GM23338 (cell line): Measurements from ENCODE around the gene YIPF5. TPM values are rescaled to one million over a fixed set of nuclear protein-coding genes. Genes with fewer than 3 reads are reported as not detected.

Source experiments
- ATAC-seq: fragments of 200-7000 bp; cut with Tn5 transposase; 3 replicates; pipeline ENCODE4 v1.9.1; 2020
- DNase-seq: peaks from one replicate; pipeline ENCODE4 v3.0.0-alpha.2; 2015; ENCODE audit warnings: low spot score
- H2AFZ ChIP-seq: fragments of 200-600 bp; sonication (generic); 2 replicates; pipeline ENCODE4 v1.8.0; 2016; ENCODE audit warnings: antibody characterized with exemption, mild to moderate bottlenecking, moderate library complexity
- H3F3A ChIP-seq: fragments of 200-600 bp; sonication (generic); replicated peaks from 2 replicates; pipeline ENCODE4 v1.8.0; 2017; ENCODE audit warnings: antibody characterized with exemption, mixed run types, low read depth
- H3K27ac ChIP-seq: fragments of 200-600 bp; sonication (generic); 2 replicates; pipeline ENCODE4 v1.6.1; 2016; ENCODE audit warnings: low read depth
- H3K27me3 ChIP-seq: fragments of 200-600 bp; sonication (generic); 2 replicates; pipeline ENCODE4 v1.8.0; 2016; ENCODE audit warnings: mild to moderate bottlenecking, mixed run types, moderate library complexity; ENCODE audit not compliant: insufficient read depth
- H3K36me3 ChIP-seq: fragments of 200-600 bp; sonication (generic); 2 replicates; pipeline ENCODE4 v1.8.0; 2016; ENCODE audit warnings: mild to moderate bottlenecking; ENCODE audit not compliant: insufficient read depth
- H3K4me1 ChIP-seq: fragments of 200-600 bp; sonication (generic); 2 replicates; pipeline ENCODE4 v1.8.0; 2016; ENCODE audit warnings: mild to moderate bottlenecking, moderate library complexity; ENCODE audit not compliant: insufficient read depth
- H3K4me2 ChIP-seq: fragments of 200-600 bp; sonication (generic); 2 replicates; pipeline ENCODE4 v1.7.1; 2017; ENCODE audit warnings: mixed run types
- H3K4me3 ChIP-seq: fragments of 200-600 bp; sonication (generic); 2 replicates; pipeline ENCODE4 v1.6.1; 2016; ENCODE audit warnings: mixed run types
- H3K79me2 ChIP-seq: fragments of 200-600 bp; sonication (generic); replicated peaks from 2 replicates; pipeline ENCODE4 v1.8.0; 2017; ENCODE audit warnings: mild to moderate bottlenecking; ENCODE audit not compliant: insufficient read depth
- H3K9me2 ChIP-seq: fragments of 200-600 bp; sonication (generic); 2 replicates; pipeline ENCODE4 v1.8.0; 2017; ENCODE audit not compliant: insufficient read depth
- H4K20me1 ChIP-seq: fragments of 200-600 bp; sonication (generic); replicated peaks from 2 replicates; pipeline ENCODE4 v1.8.0; 2017; ENCODE audit warnings: mild to moderate bottlenecking; ENCODE audit not compliant: insufficient read depth
- H3K27ac Mint-ChIP-seq: 2 replicates; pipeline ENCODE4 v1.8.0; 2020; ENCODE audit warnings: inconsistent platforms, mild to moderate bottlenecking, moderate library complexity, mixed read lengths
- H3K27me3 Mint-ChIP-seq: 3 replicates; pipeline ENCODE4 v1.8.0; 2022; ENCODE audit warnings: low read depth, mild to moderate bottlenecking, moderate library complexity, mixed read lengths, inconsistent platforms; ENCODE audit not compliant: insufficient read depth, poor library complexity
- H3K36me3 Mint-ChIP-seq: 3 replicates; pipeline ENCODE4 v1.8.0; 2021; ENCODE audit warnings: low read depth, mild to moderate bottlenecking, inconsistent platforms, moderate library complexity, mixed read lengths
- H3K4me1 Mint-ChIP-seq: 3 replicates; pipeline ENCODE4 v1.8.0; 2020; ENCODE audit warnings: mild to moderate bottlenecking, inconsistent platforms, mixed read lengths
- H3K4me3 Mint-ChIP-seq: 3 replicates; pipeline ENCODE4 v1.8.0; 2021; ENCODE audit warnings: moderate library complexity, mild to moderate bottlenecking, inconsistent platforms, mixed read lengths
- H3K9me3 Mint-ChIP-seq: 3 replicates; pipeline ENCODE4 v1.8.0; 2020; ENCODE audit warnings: moderate library complexity, mild to moderate bottlenecking, inconsistent platforms, mixed read lengths
- CREB1 ChIP-seq: fragments of 250-450 bp; sonication (Bioruptor Pico); IDR thresholded peaks from 2 replicates; pipeline ENCODE4 v1.5.0; 2020; ENCODE audit warnings: low read depth, mild to moderate bottlenecking, moderate library complexity
- CTCF ChIP-seq, 2 experiments: fragments of 200-600 bp in 1 of 2; sonication (generic) in 1 of 2; conservative IDR thresholded peaks; 2 replicates each; pipeline versions ENCODE4 v1.5.1 to v1.6.1; 2016 to 2017; ENCODE audit warnings: antibody characterized with exemption in 2 of 2, low read depth in 2 of 2, mild to moderate bottlenecking in 2 of 2, moderate library complexity in 1 of 2
- ETS1 ChIP-seq: IDR thresholded peaks from 2 replicates; pipeline ENCODE4 v1.6.1; 2016; ENCODE audit warnings: antibody characterized with exemption
- EZH2 ChIP-seq: fragments of 200-600 bp; sonication (generic); IDR thresholded peaks from one replicate; pipeline ENCODE4 v1.8.0; 2017; ENCODE audit warnings: antibody characterized with exemption, mild to moderate bottlenecking, low read depth; ENCODE audit not compliant: unreplicated experiment
- EZH2phosphoT487 ChIP-seq: fragments of 200-600 bp; sonication (generic); IDR thresholded peaks from one replicate; pipeline ENCODE4 v1.8.1; 2018; ENCODE audit warnings: antibody characterized with exemption; ENCODE audit not compliant: unreplicated experiment
- JUNB ChIP-seq: IDR thresholded peaks from one replicate; pipeline ENCODE4 v1.6.1; 2016; ENCODE audit warnings: antibody characterized with exemption; ENCODE audit not compliant: unreplicated experiment
- NANOG ChIP-seq: IDR thresholded peaks from 2 replicates; pipeline ENCODE4 v1.6.1; 2016; ENCODE audit warnings: antibody characterized with exemption, borderline replicate concordance
- POLR2AphosphoS5 ChIP-seq: IDR thresholded peaks from 2 replicates; pipeline ENCODE4 v1.6.1; 2016; ENCODE audit warnings: antibody characterized with exemption, low read depth
- REST ChIP-seq: IDR thresholded peaks from one replicate; pipeline ENCODE4 v1.6.1; 2018; ENCODE audit warnings: antibody characterized with exemption; ENCODE audit not compliant: unreplicated experiment
- STAT1 ChIP-seq: IDR thresholded peaks from one replicate; pipeline ENCODE4 v1.6.1; 2016; ENCODE audit warnings: antibody characterized with exemption; ENCODE audit not compliant: unreplicated experiment
- ZNF114 ChIP-seq: fragments of 250-450 bp; sonication (Bioruptor Pico); IDR thresholded peaks from 2 replicates; pipeline ENCODE4 v1.5.0; 2020; ENCODE audit warnings: mild to moderate bottlenecking, moderate library complexity
- ZNF331 ChIP-seq: fragments of 250-450 bp; sonication (Bioruptor Pico); IDR thresholded peaks from 2 replicates; pipeline ENCODE4 v1.5.0; 2020; ENCODE audit warnings: low read depth, mild to moderate bottlenecking, moderate library complexity
- ZNF462 ChIP-seq: fragments of 250-450 bp; sonication (Bioruptor Pico); IDR thresholded peaks from 2 replicates; pipeline ENCODE4 v1.5.0; 2020; ENCODE audit warnings: mild to moderate bottlenecking, moderate library complexity
- polyA plus RNA-seq: library from polyadenylated mRNA; unstranded; fragments of >200 nt; fragmentation: Nextera tagmentation; extraction: Ambion mirVana; gene quantifications from 2 replicates; pipeline ENCODE4 v1.2.1, GENCODE V29; 2016
- total RNA-seq: library from RNA; depleted of rRNA; stranded (reverse); fragments of >200 nt; shearing (Covaris generic); gene quantifications from 2 replicates; pipeline ENCODE4 v1.2.3, GENCODE V29; 2014

Gene YIPF5
- total and polyA plus RNA-seq, 2 experiments from 2014 or later = 28.1 to 46.5 TPM

- Mint-ChIP-seq H3K27ac (no peak overlapping the region), H3K4me3 (no peak overlapping the region), H3K36me3 (no peaks in the 10 kb centered on the region), H3K27me3 (peaks cover 2% of the 10 kb centered on the region), H3K9me3 (peaks cover 2% of the 10 kb centered on the region; the same call in 1 of the 3 replicates), H3K4me1 (peaks cover 15% of the 10 kb centered on the region; the same call in 2 of the 3 replicates)
- ATAC-seq = no peak
- Histone ChIP-seq H3K36me3 (no peaks in the 10 kb centered on the region; the same call in 1 of the 2 replicates), H3K4me2 (no peak overlapping the region), H3K79me2 (no peaks in the 10 kb centered on the region), H3K4me3 (no peak overlapping the region), H3F3A (no peaks in the 10 kb centered on the region), H3K27ac (no peak overlapping the region), H3K9me2 (no peaks in the 10 kb centered on the region), H3K4me1 (peaks cover 10% of the 10 kb centered on the region), H4K20me1 (no peaks in the 10 kb centered on the region), H2AFZ (no peak overlapping the region), H3K27me3 (no peaks in the 10 kb centered on the region)
- no peak for TF ChIP-seq REST
- no peak for TF ChIP-seq ZNF114
- TF ChIP-seq ZNF462 = no peak
- TF ChIP-seq CTCF (conservative IDR thresholded peaks at IDR 0.05; ENCODE audit: low read depth in 2 of 2) = no peak
- TF ChIP-seq NANOG = no peak
- no peak for TF ChIP-seq EZH2
- no peak for TF ChIP-seq ETS1
- no peak for TF ChIP-seq CREB1
- TF ChIP-seq EZH2phosphoT487 = no peak
- no peak for TF ChIP-seq POLR2AphosphoS5
- TF ChIP-seq ZNF331 (CRISPR knock-in tag) = no peak
- TF ChIP-seq STAT1 = no peak
- no peak for TF ChIP-seq JUNB
- DNase-seq = no peak
Measured at GRCh38 chr5:144126707-144127106, 43.8 kb downstream of the YIPF5 start.
